GM19395 (cell line): ENCODE measurements around the gene ASRGL1.
"Not testable (repeated sequence)": the region's sequence is repeated elsewhere in the genome, so short reads cannot be mapped to it uniquely, and the experiment has no call there.

Source experiments
- ATAC-seq: cut with Tn5 transposase; IDR thresholded peaks from one replicate; pipeline ENCODE4 v1.9.1; 2021; ENCODE audit warnings: mild to moderate bottlenecking, moderate library complexity; ENCODE audit not compliant: unreplicated experiment

Gene ASRGL1

GRCh38 chr11:62337303-62338181 lies at the start of gene ASRGL1:
ASRGL1 (plus strand) TSS chr11:62337448; CDS start chr11:62337978, 530 bp downstream.
- ATAC-seq: peak; percentile 75

GRCh38 chr11:62295504-62295903 lies 41.7 kb upstream of the ASRGL1 start:
- ATAC-seq: no peak

GRCh38 chr11:62298975-62299374 lies 38.3 kb upstream of the ASRGL1 start, which contains the start of gene SCGB1D4:
SCGB1D4 (minus strand) TSS chr11:62299075; CDS start chr11:62299010, 65 bp downstream.
- ATAC-seq: no peak

GRCh38 chr11:62306227-62306626 lies 31.0 kb upstream of the ASRGL1 start:
- ATAC-seq: no peak

- ATAC-seq: no peak
Observed at GRCh38 chr11:62307950-62308349, 29.3 kb upstream of the ASRGL1 start.

GRCh38 chr11:62309991-62310390 lies 27.3 kb upstream of the ASRGL1 start:
- no peak for ATAC-seq

- no peak for ATAC-seq
Observed at GRCh38 chr11:62315431-62315830, 21.8 kb upstream of the ASRGL1 start.

- no peak for ATAC-seq
Observed at GRCh38 chr11:62322524-62322923, 14.7 kb upstream of the ASRGL1 start.

GRCh38 chr11:62324731-62325556 lies 12.3 kb upstream of the ASRGL1 start:
- no peak for ATAC-seq

- not testable (repeated sequence) for ATAC-seq
Observed at GRCh38 chr11:62325781-62326180, 11.5 kb upstream of the ASRGL1 start.

GRCh38 chr11:62326719-62327118 lies 10.5 kb upstream of the ASRGL1 start:
- ATAC-seq: not testable (repeated sequence)

GRCh38 chr11:62327541-62327940 lies 9.7 kb upstream of the ASRGL1 start:
- ATAC-seq: not testable (repeated sequence)

GRCh38 chr11:62331264-62331663 lies 6.0 kb upstream of the ASRGL1 start:
- not testable (repeated sequence) for ATAC-seq

GRCh38 chr11:62333768-62334167 lies 3.5 kb upstream of the ASRGL1 start:
- no peak for ATAC-seq

GRCh38 chr11:62336949-62337302 lies 322 bp upstream of the ASRGL1 start:
- ATAC-seq: not testable (repeated sequence)

- no peak for ATAC-seq
Observed at GRCh38 chr11:62338218-62338617, 970 bp downstream of the ASRGL1 start.

- ATAC-seq: no peak
Observed at GRCh38 chr11:62340269-62340901, 3.1 kb downstream of the ASRGL1 start.

GRCh38 chr11:62341588-62341987 lies 4.3 kb downstream of the ASRGL1 start:
- no peak for ATAC-seq

GRCh38 chr11:62343646-62344190 lies 6.5 kb downstream of the ASRGL1 start:
- ATAC-seq: not testable (repeated sequence)

- no peak for ATAC-seq
Observed at GRCh38 chr11:62344210-62344609, 7.0 kb downstream of the ASRGL1 start.

GRCh38 chr11:62345861-62346260 lies 8.6 kb downstream of the ASRGL1 start:
- ATAC-seq: no peak
